B cell (primary cell): ENCODE results near the gene DDR1. TPM values are rescaled to one million over a fixed set of nuclear protein-coding genes. Genes with fewer than 3 reads are reported as not detected.

Experiments
- ATAC-seq: fragments of 200-7000 bp; cut with Tn5 transposase; one replicate; pipeline ENCODE4 v1.10.0; 2021; ENCODE audit warnings: low read depth, mild to moderate bottlenecking, moderate number of reproducible peaks, moderate library complexity
- CTCF ChIA-PET: fragments of 350-600 bp; sonication (Branson Sonifier 250); formaldehyde crosslinking; loops from one replicate; lab custom pipeline; 2021; ENCODE audit warnings: antibody characterized with exemption, inconsistent platforms; lab: Charles Lee
- POLR2A ChIA-PET: fragments of 350-600 bp; sonication (Branson Sonifier 250); formaldehyde crosslinking; loops from one replicate; lab custom pipeline; 2021; ENCODE audit warnings: antibody characterized with exemption; lab: Charles Lee
- DNase-seq: peaks from one replicate; pipeline ENCODE4 v3.0.0; 2013
- H2AFZ ChIP-seq: 2 replicates; pipeline ENCODE4 v1.6.1; 2012; ENCODE audit warnings: mild to moderate bottlenecking, low read depth, low read length; ENCODE audit not compliant: insufficient read depth, poor library complexity, severe bottlenecking
- H3K27ac ChIP-seq, 2 donors: 1 replicate in 1 of 2; 2 replicates in 1 of 2; pipeline ENCODE4 v1.5.1; 2012 to 2013; ENCODE audit warnings: low read length in 2 of 2, mild to moderate bottlenecking in 2 of 2, moderate library complexity in 1 of 2
- H3K27me3 ChIP-seq, 4 experiments: fragments of 200-600 bp in 1 of 4; sonication (generic) in 1 of 4; replicated peaks in 1 of 4; 1 replicate in 2 of 4; 2 replicates in 2 of 4; pipeline versions ENCODE4 v1.6.1 to v1.7.0; 2013 to 2016; ENCODE audit warnings: low read length in 3 of 4, mild to moderate bottlenecking in 2 of 4, mixed read lengths in 1 of 4, moderate library complexity in 1 of 4; ENCODE audit not compliant: insufficient read depth in 4 of 4, control insufficient read depth in 3 of 4; ENCODE audit errors: control extremely low read depth in 1 of 4
- H3K36me3 ChIP-seq, 2 experiments: replicated peaks in 1 of 2; 1 replicate in 1 of 2; 2 replicates in 1 of 2; pipeline versions ENCODE4 v1.6.1 to v1.7.1; 2013; ENCODE audit warnings: low read length in 1 of 2; ENCODE audit not compliant: insufficient read depth in 2 of 2, control insufficient read depth in 1 of 2; ENCODE audit errors: control extremely low read depth in 1 of 2, extremely low read depth in 1 of 2
- H3K4me1 ChIP-seq, 2 donors: fragments of 200-600 bp in 1 of 2; sonication (generic) in 1 of 2; 1 replicate in 1 of 2; 2 replicates in 1 of 2; pipeline versions ENCODE4 v1.5.1 to v1.6.1; 2013 to 2017; ENCODE audit warnings: low read length in 2 of 2; ENCODE audit not compliant: control insufficient read depth in 2 of 2, insufficient read depth in 2 of 2
- H3K4me2 ChIP-seq: replicated peaks from 2 replicates; pipeline ENCODE3; 2012; ENCODE audit warnings: mild to moderate bottlenecking, low read depth, low read length; ENCODE audit not compliant: poor library complexity, severe bottlenecking
- H3K4me3 ChIP-seq, 5 experiments: fragments of 200-600 bp in 1 of 5; sonication (generic) in 1 of 5; 1 replicate in 3 of 5; 2 replicates in 2 of 5; pipeline versions ENCODE4 v1.5.1 to v1.7.0; 2011 to 2016; ENCODE audit warnings: low read length in 4 of 5, mild to moderate bottlenecking in 4 of 5, low read depth in 2 of 5, control low read depth in 1 of 5, moderate library complexity in 1 of 5; ENCODE audit not compliant: insufficient read depth in 1 of 5; ENCODE audit errors: control extremely low read depth in 1 of 5, extremely low read depth in 1 of 5
- H3K79me2 ChIP-seq: fragments of 200-600 bp; sonication (generic); one replicate; pipeline ENCODE4 v1.6.0; 2016; ENCODE audit warnings: low read length; ENCODE audit not compliant: control insufficient read depth, insufficient read depth
- H3K9ac ChIP-seq: fragments of 200-600 bp; sonication (generic); 2 replicates; pipeline ENCODE4 v1.6.1; 2017; ENCODE audit warnings: mild to moderate bottlenecking, low read length, moderate library complexity
- H3K9me3 ChIP-seq, 3 donors: one replicate each; pipeline versions ENCODE4 v1.6.1 to v1.7.1; 2013; ENCODE audit warnings: low read length in 2 of 3; ENCODE audit not compliant: control insufficient read depth in 2 of 3, insufficient read depth in 1 of 3; ENCODE audit errors: control extremely low read depth in 1 of 3
- H4K20me1 ChIP-seq: 2 replicates; pipeline ENCODE4 v1.6.0; 2012; ENCODE audit warnings: mild to moderate bottlenecking, low read length; ENCODE audit not compliant: insufficient read depth, control insufficient read depth, poor library complexity, severe bottlenecking
- H3K27ac Mint-ChIP-seq: one replicate; pipeline ENCODE4 v1.8.0; 2021; ENCODE audit warnings: mixed read lengths
- H3K27me3 Mint-ChIP-seq: one replicate; pipeline ENCODE4 v1.8.0; 2021; ENCODE audit warnings: mixed read lengths
- H3K4me1 Mint-ChIP-seq: one replicate; pipeline ENCODE4 v1.8.0; 2021; ENCODE audit warnings: mixed read lengths
- H3K4me3 Mint-ChIP-seq: one replicate; pipeline ENCODE4 v1.8.0; 2021; ENCODE audit warnings: mixed read lengths
- H3K9me3 Mint-ChIP-seq: one replicate; pipeline ENCODE4 v1.8.0; 2022; ENCODE audit warnings: mixed read lengths; ENCODE audit not compliant: insufficient read depth
- CTCF ChIP-seq: fragments of 200-600 bp; IDR thresholded peaks from one replicate; pipeline ENCODE4 v1.8.0; 2022; ENCODE audit warnings: antibody characterized with exemption, mild to moderate bottlenecking
- EZH2 ChIP-seq: IDR thresholded peaks from 2 replicates; pipeline ENCODE4 v1.6.1; 2012; ENCODE audit warnings: borderline replicate concordance, low read depth, mild to moderate bottlenecking, moderate library complexity, low read length; ENCODE audit not compliant: insufficient read depth, poor library complexity, severe bottlenecking
- WGBS: methylation state at CpG from one replicate; pipeline ENCODE4 v1.1.5; 2013; ENCODE audit warnings: missing lambda C conversion rate; ENCODE audit not compliant: insufficient coverage; 5-methylcytosine and 5-hydroxymethylcytosine counted together
- intact Hi-C: fragments of 100-400 bp; cut with micrococcal nuclease; formaldehyde crosslinking; loops from one replicate; pipeline ENCODE4 v1.10.0; 2022
- polyA minus RNA-seq: library from RNA; depleted of rRNA, polyadenylated mRNA; stranded (reverse); fragments of >200 nt; gene quantifications from 2 replicates; pipeline ENCODE4 v1.2.3, GENCODE V29; 2012
- polyA plus RNA-seq: library from polyadenylated mRNA; depleted of rRNA; stranded (reverse); fragments of >200 nt; gene quantifications from 2 replicates; pipeline ENCODE4 v1.2.3, GENCODE V29; 2012
- total RNA-seq, 2 donors: library from RNA; stranded (reverse); fragments of 120-200 nt in 1 of 2; gene quantifications; 1 replicate in 1 of 2; 2 replicates in 1 of 2; pipeline versions ENCODE4 v1.2.3 to v1.2.4, GENCODE V29; 2013 to 2022

The DDR1 gene
- 61.7 and 66.0 TPM in 2 replicates for total RNA-seq
- total RNA-seq (2013): 16.2 TPM
- polyA plus RNA-seq: 28.8 and 81.5 TPM in 2 replicates
- polyA minus RNA-seq: 25.6 and 43.9 TPM in 2 replicates

GRCh38 chr6:30883685-30884520, at the start of gene DDR1:
Gene DDR1, plus strand, starts transcription at chr6:30884519. Its CDS starts 4,211 bp downstream, at chr6:30888730.
- ChIA-PET CTCF (interaction anchor here (0.7 to 5.1 kb wide), 7 partner anchors 15 to 196 kb away, joined by 3 to 26 read pairs (median 4); partner anchors contain the start of gene VARS2), POLR2A (interaction anchor here (0.5 to 3.3 kb wide), 9 partner anchors 24 to 558 kb away, joined by 3 to 18 read pairs (median 4); partner anchors contain the start of genes GTF2H4 and VARS2)
- Mint-ChIP-seq H3K27ac (peak within 1 kb of the TSS; percentile 90), H3K9me3 (no peaks in the 10 kb centered on the region), H3K4me1 (peaks cover 64% of the 10 kb centered on the region), H3K27me3 (no peaks in the 10 kb centered on the region), H3K4me3 (peak within 1 kb of the TSS; percentile 83)
- Histone ChIP-seq H2AFZ (peak within 1 kb of the TSS; percentile 78), H3K9me3 (no peaks in the 10 kb centered on the region), H3K36me3 (peaks cover 0 to 2% of the 10 kb centered on the region in 2 experiments), H3K4me3 (peak within 1 kb of the TSS; percentile 26 to 65 (median 60)), H3K27ac (peak within 1 kb of the TSS; percentile 66 to 81), H3K9ac (peak within 1 kb of the TSS; percentile 61), H3K4me2 (peak within 1 kb of the TSS; percentile 77), H4K20me1 (peaks cover 22% of the 10 kb centered on the region), H3K27me3 (no peaks in the 10 kb centered on the region), H3K79me2 (peaks cover 39% of the 10 kb centered on the region), H3K4me1 (peaks cover 53 to 56% of the 10 kb centered on the region in 2 donors)
- DNase-seq (peak; percentile 63), ATAC-seq (peak; percentile 54)
- TF ChIP-seq CTCF: no peak
- TF ChIP-seq EZH2: no peak
- WGBS: 3% methylated on average over 53 of the region's 62 CpGs
- intact Hi-C loops: loop anchor here (2.0 kb wide), 1 partner anchor 29 kb away; no protein-coding TSS in a partner anchor
